Fibroblast of mammary gland (primary cell): Measurements from ENCODE around the gene MYO16.

ENCODE experiments used
- DNase-seq: peaks from one replicate; pipeline ENCODE4 v3.0.0-alpha.2; 2010; ENCODE audit warnings: low read depth
- H3K4me3 ChIP-seq: 2 replicates; pipeline ENCODE4 v1.5.1; 2011; ENCODE audit warnings: low read depth, mild to moderate bottlenecking, low read length, moderate library complexity; ENCODE audit not compliant: control insufficient read depth
- CTCF ChIP-seq: conservative IDR thresholded peaks from 2 replicates; pipeline ENCODE4 v1.5.1; 2011; ENCODE audit warnings: low read depth, low read length, inconsistent platforms; ENCODE audit not compliant: control insufficient read depth, insufficient read depth

MYO16 gene

GRCh38 chr13:109148243-109148642, 518.8 kb downstream of the MYO16 start:
- no peak overlapping the region for H3K4me3 ChIP-seq
- DNase-seq = peak; percentile 63
- no peak for TF ChIP-seq CTCF

GRCh38 chr13:109150696-109151095, 521.3 kb downstream of the MYO16 start:
- no peak for DNase-seq
- no peak for TF ChIP-seq CTCF
- H3K4me3 ChIP-seq = no peak overlapping the region

GRCh38 chr13:109151255-109151654, 521.8 kb downstream of the MYO16 start:
- no peak for DNase-seq
- H3K4me3 ChIP-seq = no peak overlapping the region

GRCh38 chr13:109151696-109152095, 522.3 kb downstream of the MYO16 start:
- no peak overlapping the region for H3K4me3 ChIP-seq
- TF ChIP-seq CTCF = no peak
- DNase-seq = no peak

More at GRCh38 chr13:109151255-109151654, 521.8 kb downstream of the MYO16 start:
- no peak for TF ChIP-seq CTCF

GRCh38 chr13:109152311-109152820, 523.0 kb downstream of the MYO16 start:
- DNase-seq = no peak

GRCh38 chr13:109152941-109153340, 523.5 kb downstream of the MYO16 start:
- no peak for TF ChIP-seq CTCF
- H3K4me3 ChIP-seq = no peak overlapping the region
- no peak for DNase-seq

More at GRCh38 chr13:109152311-109152820, 523.0 kb downstream of the MYO16 start:
- H3K4me3 ChIP-seq = no peak overlapping the region
- TF ChIP-seq CTCF = no peak

- no peak overlapping the region for H3K4me3 ChIP-seq
- DNase-seq = peak; percentile 41
- no peak for TF ChIP-seq CTCF
Measured at GRCh38 chr13:109154146-109154545, 524.7 kb downstream of the MYO16 start.
